ENCODE measurements around the gene YTHDF1. TPM values are rescaled to one million over a fixed set of nuclear protein-coding genes. Genes with fewer than 3 reads are reported as not detected.
"Not testable (repeated sequence)": the region's sequence is repeated elsewhere in the genome, so short reads cannot be mapped to it uniquely, and the experiment has no call there.

YTHDF1 gene
- polyA plus RNA-seq, 2 of the 4 experiments (the other 2 are of a cell fraction) = 31.8 to 37.9 TPM

GRCh38 chr20:63251350-63251749, 35.4 kb upstream of the YTHDF1 start:
- H3K9me3 ChIP-seq, H3K4me2 ChIP-seq, POLR2A ChIA-PET, H3K4me3 ChIP-seq, FAIRE-seq, ATAC-seq: not testable (repeated sequence)
- peaks cover 59% of the 10 kb centered on the region for H3K4me1 ChIP-seq
- peak in 1 of 2 experiments; percentile 51 for DNase-seq (ENCODE audit: low read depth in 1 of 2, low spot score in 1 of 2)
- CTCF ChIA-PET = interaction anchor here (1.1 to 6.9 kb wide), 7 partner anchors 9 to 76 kb away, joined by 4 to 154 read pairs (median 5); partner anchors contain the start of gene BIRC7
- 27% methylated on average over 14 of the region's 14 CpGs for WGBS (ENCODE audit: missing lambda C conversion rate)
- H3K27ac ChIP-seq = peak overlapping the region; percentile 33 to 94; a peak in 4 of 6 replicates
- peak; percentile 70 for TF ChIP-seq SMC3 (IDR thresholded peaks at IDR 0.05)
- TF ChIP-seq RAD21 (conservative IDR thresholded peaks at IDR 0.05 in 1 of 2, IDR thresholded peaks at IDR 0.05 in 1 of 2) = peak; percentile 54 to 58
- TF ChIP-seq CTCF (IDR thresholded peaks at IDR 0.05) = peak; percentile 42

GRCh38 chr20:63249891-63250290, 34.0 kb upstream of the YTHDF1 start:
- FAIRE-seq = no peak
- ATAC-seq = no peak
- POLR2A ChIA-PET = no interaction called here
- 93% methylated on average over 13 of the region's 15 CpGs for WGBS (ENCODE audit: missing lambda C conversion rate)
- no peak for DNase-seq (ENCODE audit: low read depth in 1 of 2, low spot score in 1 of 2)
- no peaks in the 10 kb centered on the region for H3K9me3 ChIP-seq
- CTCF ChIA-PET = interaction anchor here (0.7 to 11.7 kb wide), 8 partner anchors 9 to 41 kb away, joined by 3 to 131 read pairs (median 4); partner anchors contain the start of gene BIRC7
- no peak overlapping the region for H3K4me2 ChIP-seq
- TF ChIP-seq RNF2 (IDR thresholded peaks at IDR 0.05; ENCODE audit: borderline replicate concordance, low read depth) = no peak
- no peak for TF ChIP-seq CBX2 (IDR thresholded peaks at IDR 0.05; ENCODE audit: borderline replicate concordance, low read depth)
- TF ChIP-seq KDM5A (IDR thresholded peaks at IDR 0.05) = no peak
- TF ChIP-seq HDAC2 (IDR thresholded peaks at IDR 0.05) = no peak
- TF ChIP-seq TFCP2L1 (CRISPR knock-in tag; IDR thresholded peaks at IDR 0.05) = no peak
- no peak for TF ChIP-seq E2F6 (IDR thresholded peaks at IDR 0.05; ENCODE audit: borderline replicate concordance, low read depth)
- no peak for TF ChIP-seq ZSCAN20 (CRISPR knock-in tag; IDR thresholded peaks at IDR 0.05)
- TF ChIP-seq PBX3 (IDR thresholded peaks at IDR 0.05) = no peak
- no peak for TF ChIP-seq CHD4 (IDR thresholded peaks at IDR 0.05; ENCODE audit: borderline replicate concordance)
- TF ChIP-seq HEYL (CRISPR knock-in tag; IDR thresholded peaks at IDR 0.05) = no peak
- TF ChIP-seq ELK1 (IDR thresholded peaks at IDR 0.05; ENCODE audit: low read depth, low read length) = no peak
- no peak for TF ChIP-seq EHF (CRISPR knock-in tag; IDR thresholded peaks at IDR 0.05)
- no peak overlapping the region for H3K4me3 ChIP-seq
- peak overlapping the region; percentile 36 to 63; a peak in 5 of 6 replicates for H3K27ac ChIP-seq
- H3K4me1 ChIP-seq = peaks cover 48% of the 10 kb centered on the region

GRCh38 chr20:63248835-63249591, 33.1 kb upstream of the YTHDF1 start:
- no peak overlapping the region for H3K4me3 ChIP-seq
- H3K4me2 ChIP-seq = peak overlapping the region; percentile 28; the same call in 2 of the 3 replicates
- CTCF ChIA-PET = interaction anchor here (0.6 to 11.7 kb wide), 11 partner anchors 8 to 45 kb away, joined by 3 to 131 read pairs (median 3); partner anchors contain the start of gene BIRC7
- FAIRE-seq (no peak), DNase-seq (ENCODE audit: low read depth in 1 of 2, low spot score in 1 of 2) (no peak), ATAC-seq (no peak; a peak in 1 of 6 replicates)
- peak overlapping the region; percentile 36 to 63; a peak in 5 of 6 replicates for H3K27ac ChIP-seq
- POLR2A ChIA-PET = no interaction called here
- WGBS (ENCODE audit: missing lambda C conversion rate) = 56% methylated on average over 11 of the region's 25 CpGs
- TF ChIP-seq CHD2 (IDR thresholded peaks at IDR 0.05; ENCODE audit: low read length, partially characterized antibody) (no peak), MAFK (IDR thresholded peaks at IDR 0.05; ENCODE audit: partially characterized antibody) (peak; percentile 94), BHLHE40 (IDR thresholded peaks at IDR 0.05; ENCODE audit: low read depth, low read length) (no peak), HOXA7 (CRISPR knock-in tag; IDR thresholded peaks at IDR 0.05) (no peak), PHF8 (IDR thresholded peaks at IDR 0.05; ENCODE audit: borderline replicate concordance, low read depth) (no peak)
- H3K9me3 ChIP-seq = no peaks in the 10 kb centered on the region
- H3K4me1 ChIP-seq = peaks cover 42% of the 10 kb centered on the region
